ENCODE results near the gene DPEP2. TPM values are rescaled to one million over a fixed set of nuclear protein-coding genes. Genes with fewer than 3 reads are reported as not detected.

DPEP2 gene
- total and polyA plus RNA-seq, 2 experiments from 2014 or later: not detected

DNA sequence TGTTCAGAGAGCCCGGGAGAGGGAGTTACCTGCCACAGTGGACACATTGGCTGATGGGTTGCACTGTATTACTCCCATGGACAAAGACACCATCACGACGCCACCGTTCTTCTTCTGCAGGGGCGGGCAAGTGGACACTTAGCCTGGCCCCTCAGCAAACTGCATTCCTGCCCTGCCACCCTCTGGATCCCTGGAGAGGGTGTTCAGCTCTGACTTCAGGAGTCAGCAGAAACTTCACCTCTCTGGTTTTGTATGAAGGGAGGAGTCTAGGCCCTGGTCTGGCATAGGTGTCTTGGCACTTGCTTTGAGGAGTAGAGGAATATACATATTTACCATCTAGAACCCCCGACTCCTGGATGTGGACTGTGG is 9.3 kb downstream of the DPEP2 start:
- TF ChIP-seq, protein P1, sequence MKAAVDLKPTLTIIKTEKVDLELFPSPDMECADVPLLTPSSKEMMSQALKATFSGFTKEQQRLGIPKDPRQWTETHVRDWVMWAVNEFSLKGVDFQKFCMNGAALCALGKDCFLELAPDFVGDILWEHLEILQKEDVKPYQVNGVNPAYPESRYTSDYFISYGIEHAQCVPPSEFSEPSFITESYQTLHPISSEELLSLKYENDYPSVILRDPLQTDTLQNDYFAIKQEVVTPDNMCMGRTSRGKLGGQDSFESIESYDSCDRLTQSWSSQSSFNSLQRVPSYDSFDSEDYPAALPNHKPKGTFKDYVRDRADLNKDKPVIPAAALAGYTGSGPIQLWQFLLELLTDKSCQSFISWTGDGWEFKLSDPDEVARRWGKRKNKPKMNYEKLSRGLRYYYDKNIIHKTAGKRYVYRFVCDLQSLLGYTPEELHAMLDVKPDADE (IDR thresholded peaks at IDR 0.05): no peak
- no peak for TF ChIP-seq JUNB (IDR thresholded peaks at IDR 0.05; ENCODE audit: unreplicated experiment)
- TF ChIP-seq, protein P2, sequence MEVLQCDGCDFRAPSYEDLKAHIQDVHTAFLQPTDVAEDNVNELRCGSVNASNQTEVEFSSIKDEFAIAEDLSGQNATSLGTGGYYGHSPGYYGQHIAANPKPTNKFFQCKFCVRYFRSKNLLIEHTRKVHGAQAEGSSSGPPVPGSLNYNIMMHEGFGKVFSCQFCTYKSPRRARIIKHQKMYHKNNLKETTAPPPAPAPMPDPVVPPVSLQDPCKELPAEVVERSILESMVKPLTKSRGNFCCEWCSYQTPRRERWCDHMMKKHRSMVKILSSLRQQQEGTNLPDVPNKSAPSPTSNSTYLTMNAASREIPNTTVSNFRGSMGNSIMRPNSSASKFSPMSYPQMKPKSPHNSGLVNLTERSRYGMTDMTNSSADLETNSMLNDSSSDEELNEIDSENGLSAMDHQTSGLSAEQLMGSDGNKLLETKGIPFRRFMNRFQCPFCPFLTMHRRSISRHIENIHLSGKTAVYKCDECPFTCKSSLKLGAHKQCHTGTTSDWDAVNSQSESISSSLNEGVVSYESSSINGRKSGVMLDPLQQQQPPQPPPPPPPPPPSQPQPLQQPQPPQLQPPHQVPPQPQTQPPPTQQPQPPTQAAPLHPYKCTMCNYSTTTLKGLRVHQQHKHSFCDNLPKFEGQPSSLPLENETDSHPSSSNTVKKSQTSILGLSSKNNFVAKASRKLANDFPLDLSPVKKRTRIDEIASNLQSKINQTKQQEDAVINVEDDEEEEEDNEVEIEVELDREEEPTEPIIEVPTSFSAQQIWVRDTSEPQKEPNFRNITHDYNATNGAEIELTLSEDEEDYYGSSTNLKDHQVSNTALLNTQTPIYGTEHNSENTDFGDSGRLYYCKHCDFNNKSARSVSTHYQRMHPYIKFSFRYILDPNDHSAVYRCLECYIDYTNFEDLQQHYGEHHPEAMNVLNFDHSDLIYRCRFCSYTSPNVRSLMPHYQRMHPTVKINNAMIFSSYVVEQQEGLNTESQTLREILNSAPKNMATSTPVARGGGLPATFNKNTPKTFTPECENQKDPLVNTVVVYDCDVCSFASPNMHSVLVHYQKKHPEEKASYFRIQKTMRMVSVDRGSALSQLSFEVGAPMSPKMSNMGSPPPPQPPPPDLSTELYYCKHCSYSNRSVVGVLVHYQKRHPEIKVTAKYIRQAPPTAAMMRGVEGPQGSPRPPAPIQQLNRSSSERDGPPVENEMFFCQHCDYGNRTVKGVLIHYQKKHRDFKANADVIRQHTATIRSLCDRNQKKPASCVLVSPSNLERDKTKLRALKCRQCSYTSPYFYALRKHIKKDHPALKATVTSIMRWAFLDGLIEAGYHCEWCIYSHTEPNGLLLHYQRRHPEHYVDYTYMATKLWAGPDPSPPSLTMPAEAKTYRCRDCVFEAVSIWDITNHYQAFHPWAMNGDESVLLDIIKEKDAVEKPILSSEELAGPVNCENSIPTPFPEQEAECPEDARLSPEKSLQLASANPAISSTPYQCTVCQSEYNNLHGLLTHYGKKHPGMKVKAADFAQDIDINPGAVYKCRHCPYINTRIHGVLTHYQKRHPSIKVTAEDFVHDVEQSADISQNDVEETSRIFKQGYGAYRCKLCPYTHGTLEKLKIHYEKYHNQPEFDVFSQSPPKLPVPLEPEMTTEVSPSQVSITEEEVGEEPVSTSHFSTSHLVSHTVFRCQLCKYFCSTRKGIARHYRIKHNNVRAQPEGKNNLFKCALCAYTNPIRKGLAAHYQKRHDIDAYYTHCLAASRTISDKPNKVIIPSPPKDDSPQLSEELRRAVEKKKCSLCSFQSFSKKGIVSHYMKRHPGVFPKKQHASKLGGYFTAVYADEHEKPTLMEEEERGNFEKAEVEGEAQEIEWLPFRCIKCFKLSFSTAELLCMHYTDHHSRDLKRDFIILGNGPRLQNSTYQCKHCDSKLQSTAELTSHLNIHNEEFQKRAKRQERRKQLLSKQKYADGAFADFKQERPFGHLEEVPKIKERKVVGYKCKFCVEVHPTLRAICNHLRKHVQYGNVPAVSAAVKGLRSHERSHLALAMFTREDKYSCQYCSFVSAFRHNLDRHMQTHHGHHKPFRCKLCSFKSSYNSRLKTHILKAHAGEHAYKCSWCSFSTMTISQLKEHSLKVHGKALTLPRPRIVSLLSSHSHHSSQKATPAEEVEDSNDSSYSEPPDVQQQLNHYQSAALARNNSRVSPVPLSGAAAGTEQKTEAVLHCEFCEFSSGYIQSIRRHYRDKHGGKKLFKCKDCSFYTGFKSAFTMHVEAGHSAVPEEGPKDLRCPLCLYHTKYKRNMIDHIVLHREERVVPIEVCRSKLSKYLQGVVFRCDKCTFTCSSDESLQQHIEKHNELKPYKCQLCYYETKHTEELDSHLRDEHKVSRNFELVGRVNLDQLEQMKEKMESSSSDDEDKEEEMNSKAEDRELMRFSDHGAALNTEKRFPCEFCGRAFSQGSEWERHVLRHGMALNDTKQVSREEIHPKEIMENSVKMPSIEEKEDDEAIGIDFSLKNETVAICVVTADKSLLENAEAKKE (CRISPR knock-in tag; IDR thresholded peaks at IDR 0.05): no peak
- Histone ChIP-seq H3K4me2 (no peak overlapping the region), H3F3A (replicated peaks; ENCODE audit: low read depth) (no peaks in the 10 kb centered on the region), H3K27me3 (ENCODE audit: insufficient read depth) (peaks cover 3% of the 10 kb centered on the region; the same call in 1 of the 2 replicates), H3K27ac (ENCODE audit: low read depth) (no peak overlapping the region), H3K4me3 (no peak overlapping the region), H4K20me1 (replicated peaks; ENCODE audit: insufficient read depth) (no peaks in the 10 kb centered on the region), H3K36me3 (ENCODE audit: insufficient read depth) (no peaks in the 10 kb centered on the region), H2AFZ (no peak overlapping the region), H3K9me2 (ENCODE audit: insufficient read depth) (peaks cover 3% of the 10 kb centered on the region; the same call in 1 of the 2 replicates), H3K4me1 (ENCODE audit: insufficient read depth) (no peaks in the 10 kb centered on the region), H3K79me2 (replicated peaks; ENCODE audit: insufficient read depth) (no peaks in the 10 kb centered on the region)
- Mint-ChIP-seq H3K27ac (no peak overlapping the region), H3K4me3 (no peak overlapping the region), H3K9me3 (peaks cover 4% of the 10 kb centered on the region; the same call in 1 of the 3 replicates), H3K36me3 (ENCODE audit: low read depth) (no peaks in the 10 kb centered on the region), H3K27me3 (ENCODE audit: insufficient read depth, low read depth, poor library complexity) (peaks cover 18% of the 10 kb centered on the region), H3K4me1 (no peaks in the 10 kb centered on the region)
- DNase-seq (ENCODE audit: low spot score): no peak
- ATAC-seq: no peak

DNA sequence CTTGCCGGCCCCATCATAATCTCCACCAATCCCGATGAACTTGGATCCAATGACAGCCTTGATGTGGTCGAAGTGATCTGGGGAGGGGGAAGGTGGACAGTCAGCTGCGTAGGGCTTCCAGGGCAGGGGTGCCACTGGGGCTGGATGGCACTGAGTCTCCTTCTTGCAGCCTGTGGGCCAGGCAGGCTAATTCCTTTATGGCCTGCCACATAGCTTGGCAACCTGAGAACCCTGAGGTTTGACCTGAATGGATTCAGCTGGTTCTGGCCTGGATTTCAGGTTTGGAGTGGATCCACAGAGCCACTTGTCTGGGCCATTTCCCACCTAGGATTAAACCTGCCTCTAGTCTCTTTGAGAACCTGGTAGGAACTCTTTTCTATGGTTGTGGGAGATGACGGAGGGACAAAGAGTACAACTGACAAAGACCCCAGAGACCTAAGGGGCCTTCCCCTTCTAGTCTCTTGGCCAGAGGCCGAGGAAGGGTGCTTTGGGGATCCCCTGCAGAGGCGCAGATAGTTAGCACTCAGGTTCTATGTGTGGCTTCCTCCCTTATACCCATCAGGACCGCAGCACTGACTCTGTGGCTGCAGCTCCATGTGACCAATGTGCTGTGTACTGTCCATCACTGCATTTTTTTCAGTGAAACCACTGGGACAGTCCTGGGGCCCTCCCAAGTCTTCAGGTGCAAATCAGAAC is 9.8 kb downstream of the DPEP2 start:
- Histone ChIP-seq H3F3A (replicated peaks; ENCODE audit: low read depth) (no peaks in the 10 kb centered on the region), H2AFZ (no peak overlapping the region), H3K9me2 (ENCODE audit: insufficient read depth) (peaks cover 3% of the 10 kb centered on the region; the same call in 1 of the 2 replicates), H3K4me2 (no peak overlapping the region), H3K4me3 (no peak overlapping the region), H3K79me2 (replicated peaks; ENCODE audit: insufficient read depth) (no peaks in the 10 kb centered on the region), H3K36me3 (ENCODE audit: insufficient read depth) (no peaks in the 10 kb centered on the region), H3K27ac (ENCODE audit: low read depth) (no peak overlapping the region), H3K4me1 (ENCODE audit: insufficient read depth) (no peaks in the 10 kb centered on the region), H4K20me1 (replicated peaks; ENCODE audit: insufficient read depth) (no peaks in the 10 kb centered on the region), H3K27me3 (ENCODE audit: insufficient read depth) (peaks cover 3% of the 10 kb centered on the region; the same call in 1 of the 2 replicates)
- Mint-ChIP-seq H3K4me1 (no peaks in the 10 kb centered on the region), H3K27me3 (ENCODE audit: insufficient read depth, low read depth, poor library complexity) (peaks cover 18% of the 10 kb centered on the region), H3K4me3 (no peak overlapping the region), H3K9me3 (peaks cover 4% of the 10 kb centered on the region; the same call in 1 of the 3 replicates), H3K36me3 (ENCODE audit: low read depth) (no peaks in the 10 kb centered on the region), H3K27ac (no peak overlapping the region)
- DNase-seq (ENCODE audit: low spot score): no peak
- ATAC-seq: no peak
- TF ChIP-seq POLR2AphosphoS5 (IDR thresholded peaks at IDR 0.05; ENCODE audit: low read depth) (no peak), EZH2 (IDR thresholded peaks at IDR 0.05; ENCODE audit: low read depth, unreplicated experiment) (no peak)
- TF ChIP-seq, protein P3, sequence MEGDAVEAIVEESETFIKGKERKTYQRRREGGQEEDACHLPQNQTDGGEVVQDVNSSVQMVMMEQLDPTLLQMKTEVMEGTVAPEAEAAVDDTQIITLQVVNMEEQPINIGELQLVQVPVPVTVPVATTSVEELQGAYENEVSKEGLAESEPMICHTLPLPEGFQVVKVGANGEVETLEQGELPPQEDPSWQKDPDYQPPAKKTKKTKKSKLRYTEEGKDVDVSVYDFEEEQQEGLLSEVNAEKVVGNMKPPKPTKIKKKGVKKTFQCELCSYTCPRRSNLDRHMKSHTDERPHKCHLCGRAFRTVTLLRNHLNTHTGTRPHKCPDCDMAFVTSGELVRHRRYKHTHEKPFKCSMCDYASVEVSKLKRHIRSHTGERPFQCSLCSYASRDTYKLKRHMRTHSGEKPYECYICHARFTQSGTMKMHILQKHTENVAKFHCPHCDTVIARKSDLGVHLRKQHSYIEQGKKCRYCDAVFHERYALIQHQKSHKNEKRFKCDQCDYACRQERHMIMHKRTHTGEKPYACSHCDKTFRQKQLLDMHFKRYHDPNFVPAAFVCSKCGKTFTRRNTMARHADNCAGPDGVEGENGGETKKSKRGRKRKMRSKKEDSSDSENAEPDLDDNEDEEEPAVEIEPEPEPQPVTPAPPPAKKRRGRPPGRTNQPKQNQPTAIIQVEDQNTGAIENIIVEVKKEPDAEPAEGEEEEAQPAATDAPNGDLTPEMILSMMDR (conservative IDR thresholded peaks at IDR 0.05; ENCODE audit: low read depth in 2 of 2): no peak

Data from GM23338 (cell line).